ENCODE data around the gene FKBP1A.

- TF ChIP-seq CTCF (IDR thresholded peaks at IDR 0.05; ENCODE audit: low read depth, low read length) = no peak
- TF ChIP-seq POLR2A (IDR thresholded peaks at IDR 0.05; ENCODE audit: extremely low read depth, insufficient read length) = no peak
Measured at GRCh38 chr20:1367479-1367878, 25.4 kb downstream of the FKBP1A start.
